NCI-H1694 (cell line): Measurements from ENCODE around the gene ACAT2.
"Not testable (repeated sequence)": the region's sequence is repeated elsewhere in the genome, so short reads cannot be mapped to it uniquely, and the experiment has no call there.

Source experiments
- DNase-seq: peaks from one replicate; lab custom pipeline; 2025; lab: John Stamatoyannopoulos, UW

ACAT2 gene

GRCh38 chr6:159772196-159772595, 10.4 kb downstream of the ACAT2 start:
- no peak for DNase-seq

GRCh38 chr6:159777240-159777904, 15.5 kb downstream of the ACAT2 start:
- no peak for DNase-seq

DNA sequence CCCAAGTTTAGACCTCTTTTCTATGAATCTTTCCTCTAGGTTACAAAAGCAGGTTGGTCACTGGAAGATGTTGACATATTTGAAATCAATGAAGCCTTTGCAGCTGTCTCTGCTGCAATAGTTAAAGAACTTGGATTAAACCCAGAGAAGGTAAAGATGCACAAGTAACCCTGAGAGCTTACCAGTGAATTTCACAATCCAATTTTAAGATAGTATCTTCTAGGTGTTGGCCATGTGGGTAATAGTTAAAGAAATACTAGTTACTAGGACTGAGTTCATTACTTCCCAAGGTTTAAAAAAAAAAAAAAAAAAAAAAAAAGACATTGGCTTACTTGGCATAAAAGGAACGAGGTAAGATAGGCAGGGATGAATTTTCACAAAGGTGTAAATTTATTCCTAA, 16.3 kb downstream of the ACAT2 start:
- DNase-seq = no peak

GRCh38 chr6:159778542-159779103, 16.8 kb downstream of the ACAT2 start:
- DNase-seq = no peak

- no peak for DNase-seq
These were observed 26.4 kb downstream of the ACAT2 start for GRCh38 chr6:159788276-159788675.

GRCh38 chr6:159788753-159789376, 27.0 kb downstream of the ACAT2 start:
- no peak for DNase-seq

DNA sequence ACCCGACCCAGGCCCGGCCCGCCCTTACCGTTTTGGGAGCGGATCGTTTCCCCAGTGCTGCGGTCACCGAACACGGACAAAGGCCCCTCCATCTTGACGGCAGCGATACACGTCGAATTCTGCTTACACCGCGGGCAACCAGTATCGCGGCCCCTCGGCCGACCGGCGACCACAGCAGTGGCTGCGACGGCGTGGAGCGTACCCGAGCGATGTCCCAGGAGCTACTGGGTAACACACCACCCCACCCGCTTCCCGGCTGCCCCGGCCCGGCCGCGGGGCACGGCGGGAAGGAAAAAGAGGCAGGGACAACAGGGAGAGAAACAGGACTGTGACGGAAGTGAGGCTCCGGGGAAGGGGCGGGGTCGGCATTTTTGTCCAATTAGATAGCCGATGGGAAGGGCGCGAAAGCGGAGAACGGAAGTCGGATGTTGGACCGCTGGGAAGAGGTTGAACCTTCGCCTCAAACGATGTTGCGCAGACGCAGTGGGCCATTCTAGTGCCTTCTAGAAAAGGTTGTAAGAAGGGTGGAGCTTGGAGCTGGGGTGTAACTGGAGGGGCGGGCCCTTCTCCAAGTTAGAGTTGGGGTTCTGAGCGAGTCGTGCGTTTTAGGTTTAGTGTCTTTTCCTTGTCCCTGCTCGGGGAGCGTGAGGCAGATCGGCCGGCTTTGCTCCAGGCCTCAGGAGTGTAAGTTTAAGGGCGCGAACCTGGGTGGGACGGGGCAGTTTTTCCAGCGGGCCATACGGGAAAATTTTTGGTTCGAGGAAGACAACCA, 27.7 kb downstream of the ACAT2 start, which contains the start of gene TCP1:
Gene TCP1 (minus strand): TSS at position 226 of the 772 bp plus-strand sequence. CDS start 134 bp downstream, at position 92.
- DNase-seq = peak; percentile 98

DNA sequence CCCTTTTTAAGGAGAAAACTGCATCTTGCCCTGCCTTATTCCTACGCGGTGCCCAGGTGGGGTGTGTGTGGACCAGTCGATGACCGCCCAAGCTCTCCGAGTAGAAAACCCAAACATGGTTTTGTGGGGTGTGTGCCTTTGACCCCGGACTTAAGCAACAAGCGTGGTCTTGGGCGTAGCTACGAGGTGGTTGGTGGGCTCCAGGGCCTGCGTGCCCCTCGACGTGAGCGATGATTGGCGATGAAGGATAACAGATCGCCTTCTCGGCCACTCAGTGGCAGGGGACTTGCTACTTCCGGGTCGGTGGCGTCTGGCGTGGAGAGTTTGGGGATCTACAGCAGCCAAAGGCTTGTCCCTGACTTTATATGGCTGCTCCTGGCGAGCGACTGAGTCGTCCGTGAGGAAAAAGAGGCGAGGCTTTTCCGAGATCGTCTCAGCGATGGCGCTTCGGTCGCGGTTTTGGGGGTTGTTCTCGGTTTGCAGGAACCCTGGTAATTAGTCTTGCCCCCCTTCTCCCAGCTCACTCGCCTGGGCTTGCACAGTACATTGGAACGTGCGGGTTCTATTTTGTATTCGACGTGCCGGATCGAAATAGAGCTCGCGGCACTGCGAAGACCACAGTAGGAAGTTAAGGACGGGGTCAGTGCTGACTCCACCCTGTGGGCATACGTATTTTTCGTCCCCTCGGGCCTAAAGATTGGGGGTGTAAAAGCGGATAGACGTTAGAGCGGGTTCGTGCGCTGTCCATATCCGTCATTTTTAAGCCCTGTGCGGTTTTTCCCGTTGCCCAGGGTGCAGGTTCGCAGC, 28.5 kb downstream of the ACAT2 start, which contains the start of gene MRPL18:
Gene MRPL18 (plus strand): TSS at position 319 of the 807 bp plus-strand sequence. CDS start 121 bp downstream, at position 440.
- peak; percentile 92 for DNase-seq

GRCh38 chr6:159790956-159791598, 29.2 kb downstream of the ACAT2 start:
- DNase-seq = peak; percentile 3

DNA sequence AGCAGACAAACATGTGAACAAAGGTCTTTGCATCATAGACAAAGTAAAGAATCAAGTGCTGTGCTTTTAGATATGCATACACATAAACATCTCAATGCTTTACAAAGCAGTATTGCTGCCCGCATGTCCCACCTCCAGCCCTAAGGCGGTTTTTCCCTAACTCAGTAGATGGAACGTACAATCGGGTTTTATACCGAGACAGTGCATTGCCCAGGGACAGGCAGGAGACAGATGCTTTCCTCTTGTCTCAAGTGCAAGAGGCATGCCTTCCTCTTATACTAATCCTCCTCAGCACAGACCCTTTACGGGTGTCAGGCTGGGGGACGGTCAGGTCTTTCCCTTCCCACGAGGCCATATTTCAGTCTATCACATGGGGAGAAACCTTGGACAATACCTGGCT, 33.1 kb downstream of the ACAT2 start:
- DNase-seq = not testable (repeated sequence)

- no peak for DNase-seq
These were observed 35.7 kb downstream of the ACAT2 start for GRCh38 chr6:159797554-159797953.

- DNase-seq = no peak
These were observed 38.5 kb downstream of the ACAT2 start, which contains the start of gene PNLDC1 for GRCh38 chr6:159800141-159800865. PNLDC1 (plus strand) TSS chr6:159800276; CDS start chr6:159800308, 32 bp downstream.

GRCh38 chr6:159801935-159802334, 40.1 kb downstream of the ACAT2 start:
- no peak for DNase-seq

- DNase-seq = no peak
These were observed 42.7 kb downstream of the ACAT2 start for GRCh38 chr6:159804504-159804903.

DNA sequence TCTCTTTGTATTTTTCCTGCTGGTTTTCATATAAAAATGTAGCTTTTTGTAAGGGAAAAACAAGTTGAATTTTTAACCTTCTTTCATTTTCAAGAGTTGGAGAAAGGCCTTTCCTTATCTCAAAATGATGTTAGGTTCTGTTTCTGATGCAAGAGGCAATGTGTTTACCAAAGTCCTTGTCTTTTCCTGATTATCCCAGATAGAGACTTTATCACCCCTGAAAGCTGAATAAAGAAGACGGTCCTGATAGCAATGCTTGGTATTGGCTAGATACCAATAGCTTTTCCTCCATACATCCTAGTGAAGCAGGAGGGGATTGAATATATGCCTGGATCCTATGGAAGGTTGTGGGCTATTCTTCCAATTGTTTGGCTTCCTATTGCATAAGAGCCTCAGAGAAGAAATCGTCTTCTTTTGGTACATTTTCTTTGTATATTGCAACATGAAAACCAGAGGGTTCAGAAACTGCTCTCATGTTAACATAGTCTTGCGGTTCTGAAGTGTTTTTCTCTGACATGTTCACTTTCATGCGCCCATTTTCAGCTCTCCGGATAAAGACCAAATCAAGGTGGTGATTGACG, 43.7 kb downstream of the ACAT2 start:
- no peak for DNase-seq

GRCh38 chr6:159806021-159806458, 44.2 kb downstream of the ACAT2 start:
- no peak for DNase-seq

GRCh38 chr6:159807150-159807858, 45.5 kb downstream of the ACAT2 start:
- no peak for DNase-seq

- DNase-seq = no peak
These were observed 46.8 kb downstream of the ACAT2 start for GRCh38 chr6:159808647-159809046.

- no peak for DNase-seq
These were observed 47.3 kb downstream of the ACAT2 start for GRCh38 chr6:159809149-159809548.
